MG63 (cell line): ENCODE data around the gene MIEN1. TPM values are rescaled to one million over a fixed set of nuclear protein-coding genes. Genes with fewer than 3 reads are reported as not detected.

Source experiments
- DNase-seq: peaks from one replicate; pipeline ENCODE4 v3.0.0-alpha.2; 2020
- H3K27me3 ChIP-seq: fragments of 250-450 bp; sonication (Bioruptor Pico); 2 replicates; pipeline ENCODE4 v1.5.1; 2020; ENCODE audit warnings: mild to moderate bottlenecking, moderate library complexity
- H3K36me3 ChIP-seq: fragments of 250-450 bp; sonication (Bioruptor Pico); 2 replicates; pipeline ENCODE4 v1.5.1; 2020; ENCODE audit warnings: mild to moderate bottlenecking, moderate library complexity
- H3K4me3 ChIP-seq: fragments of 250-450 bp; sonication (Bioruptor Pico); 2 replicates; pipeline ENCODE4 v1.5.1; 2020; ENCODE audit warnings: mild to moderate bottlenecking, moderate library complexity
- H3K9me3 ChIP-seq: fragments of 250-450 bp; sonication (Bioruptor Pico); 2 replicates; pipeline ENCODE4 v1.5.1; 2020; ENCODE audit warnings: mild to moderate bottlenecking, moderate library complexity
- total RNA-seq: library from RNA; depleted of rRNA; stranded (reverse); fragments of >200 nt; shearing (Covaris generic); gene quantifications from 2 replicates; pipeline ENCODE4 v1.2.3, GENCODE V29; 2014; ENCODE audit warnings: low replicate concordance

MIEN1 gene
- total RNA-seq, 1 experiment from 2014 or later = 53.8 TPM

- H3K27me3 ChIP-seq = no peaks in the 10 kb centered on the region
- no peak overlapping the region for H3K4me3 ChIP-seq
- DNase-seq = no peak
- no peaks in the 10 kb centered on the region for H3K9me3 ChIP-seq
- H3K36me3 ChIP-seq = no peaks in the 10 kb centered on the region
Observed at GRCh38 chr17:39745335-39746144, 15.2 kb upstream of the MIEN1 start.

- Histone ChIP-seq H3K9me3 (no peaks in the 10 kb centered on the region), H3K36me3 (no peaks in the 10 kb centered on the region), H3K27me3 (no peaks in the 10 kb centered on the region), H3K4me3 (no peak overlapping the region)
- DNase-seq = no peak
Observed at GRCh38 chr17:39744836-39745215, 14.5 kb upstream of the MIEN1 start.

GRCh38 chr17:39744075-39744835, 13.9 kb upstream of the MIEN1 start:
- Histone ChIP-seq H3K27me3 (no peaks in the 10 kb centered on the region), H3K9me3 (no peaks in the 10 kb centered on the region), H3K4me3 (no peak overlapping the region), H3K36me3 (no peaks in the 10 kb centered on the region)
- DNase-seq = no peak

GRCh38 chr17:39742856-39743436, 12.6 kb upstream of the MIEN1 start:
- H3K9me3 ChIP-seq = no peaks in the 10 kb centered on the region

GRCh38 chr17:39742126-39742855, 12.0 kb upstream of the MIEN1 start:
- H3K9me3 ChIP-seq = no peaks in the 10 kb centered on the region
- DNase-seq = no peak
- no peak overlapping the region for H3K4me3 ChIP-seq
- H3K36me3 ChIP-seq = no peaks in the 10 kb centered on the region
- H3K27me3 ChIP-seq = no peaks in the 10 kb centered on the region

More at GRCh38 chr17:39742856-39743436, 12.6 kb upstream of the MIEN1 start:
- Histone ChIP-seq H3K4me3 (no peak overlapping the region), H3K27me3 (no peaks in the 10 kb centered on the region), H3K36me3 (no peaks in the 10 kb centered on the region)
- no peak for DNase-seq

- Histone ChIP-seq H3K9me3 (no peaks in the 10 kb centered on the region), H3K27me3 (no peaks in the 10 kb centered on the region), H3K4me3 (no peak overlapping the region), H3K36me3 (no peaks in the 10 kb centered on the region)
- DNase-seq = peak; percentile 75
Observed at GRCh38 chr17:39740357-39741111, 10.2 kb upstream of the MIEN1 start.

- H3K9me3 ChIP-seq = no peaks in the 10 kb centered on the region
- no peak overlapping the region for H3K4me3 ChIP-seq
- no peak for DNase-seq
- no peaks in the 10 kb centered on the region for H3K27me3 ChIP-seq
- H3K36me3 ChIP-seq = no peaks in the 10 kb centered on the region
Observed at GRCh38 chr17:39739885-39740356, 9.6 kb upstream of the MIEN1 start.

GRCh38 chr17:39738983-39739884, 8.9 kb upstream of the MIEN1 start:
- Histone ChIP-seq H3K27me3 (no peaks in the 10 kb centered on the region), H3K4me3 (no peak overlapping the region), H3K9me3 (no peaks in the 10 kb centered on the region), H3K36me3 (no peaks in the 10 kb centered on the region)
- no peak for DNase-seq

GRCh38 chr17:39738568-39738901, 8.2 kb upstream of the MIEN1 start:
- Histone ChIP-seq H3K9me3 (no peaks in the 10 kb centered on the region), H3K27me3 (no peaks in the 10 kb centered on the region), H3K36me3 (no peaks in the 10 kb centered on the region), H3K4me3 (no peak overlapping the region)
- DNase-seq = no peak

GRCh38 chr17:39737760-39738567, 7.6 kb upstream of the MIEN1 start, which contains the start of gene GRB7:
Gene GRB7 (plus strand): TSS chr17:39737938. CDS start chr17:39742302, 4,364 bp downstream.
- H3K36me3 ChIP-seq = no peaks in the 10 kb centered on the region
- no peak within 1 kb of the TSS for H3K4me3 ChIP-seq
- no peaks in the 10 kb centered on the region for H3K27me3 ChIP-seq
- H3K9me3 ChIP-seq = no peaks in the 10 kb centered on the region
- DNase-seq = no peak

- Histone ChIP-seq H3K36me3 (no peaks in the 10 kb centered on the region), H3K9me3 (no peaks in the 10 kb centered on the region)
- no peak for DNase-seq
Observed at GRCh38 chr17:39737206-39737759, 7.0 kb upstream of the MIEN1 start.

GRCh38 chr17:39736319-39737165, 6.2 kb upstream of the MIEN1 start:
- H3K36me3 ChIP-seq = no peaks in the 10 kb centered on the region
- DNase-seq = no peak
- no peak overlapping the region for H3K4me3 ChIP-seq
- no peaks in the 10 kb centered on the region for H3K27me3 ChIP-seq
- H3K9me3 ChIP-seq = no peaks in the 10 kb centered on the region

More at GRCh38 chr17:39737206-39737759, 7.0 kb upstream of the MIEN1 start:
- Histone ChIP-seq H3K4me3 (no peak overlapping the region), H3K27me3 (no peaks in the 10 kb centered on the region)

- Histone ChIP-seq H3K36me3 (no peaks in the 10 kb centered on the region), H3K27me3 (no peaks in the 10 kb centered on the region), H3K4me3 (no peak overlapping the region), H3K9me3 (no peaks in the 10 kb centered on the region)
- no peak for DNase-seq
Observed at GRCh38 chr17:39735882-39736281, 5.5 kb upstream of the MIEN1 start.
